SU-DHL-6 (cell line): ENCODE measurements around the gene MRPL1.

ENCODE experiments used
- H2AFZ ChIP-seq: fragments of 200-600 bp; sonication (generic); 2 replicates; pipeline ENCODE4 v1.6.1; 2014; ENCODE audit warnings: low read depth, mild to moderate bottlenecking, moderate library complexity, mixed read lengths, antibody characterized with exemption, low read length; ENCODE audit not compliant: severe bottlenecking
- H3F3A ChIP-seq: fragments of 200-600 bp; shearing (Covaris generic); 2 replicates; pipeline ENCODE4 v1.6.0; 2016; ENCODE audit warnings: antibody characterized with exemption, mild to moderate bottlenecking; ENCODE audit not compliant: insufficient read depth
- H3K27ac ChIP-seq: fragments of 200-600 bp; sonication (generic); 2 replicates; pipeline ENCODE4 v1.5.1; 2016; ENCODE audit warnings: low read depth, mild to moderate bottlenecking, low read length, moderate library complexity, mixed read lengths
- H3K27me3 ChIP-seq: fragments of 200-600 bp; sonication (generic), shearing (Covaris generic); 2 replicates; pipeline ENCODE4 v1.6.0; 2014; ENCODE audit warnings: mild to moderate bottlenecking, low read length
- H3K36me3 ChIP-seq: fragments of 200-600 bp; sonication (generic); 2 replicates; pipeline ENCODE4 v1.6.1; 2014; ENCODE audit warnings: mild to moderate bottlenecking, low read length, mixed read lengths
- H3K4me2 ChIP-seq: fragments of 300-600, 200-600 bp; shearing (Covaris generic), sonication (generic); 2 replicates; pipeline ENCODE4 v1.6.0; 2014; ENCODE audit warnings: low read length, low read depth, mild to moderate bottlenecking; ENCODE audit not compliant: poor library complexity, severe bottlenecking
- H3K4me3 ChIP-seq: fragments of 200-600 bp; sonication (generic); 2 replicates; pipeline ENCODE4 v1.5.1; 2014; ENCODE audit warnings: antibody characterized with exemption, low read length, mild to moderate bottlenecking, mixed read lengths; ENCODE audit not compliant: insufficient read depth, poor library complexity, severe bottlenecking
- H3K79me2 ChIP-seq: fragments of 200-600 bp; sonication (generic); 2 replicates; pipeline ENCODE4 v1.6.1; 2014; ENCODE audit warnings: mild to moderate bottlenecking, low read length, moderate library complexity; ENCODE audit not compliant: insufficient read depth
- H3K9ac ChIP-seq: fragments of 200-600 bp; sonication (generic); 2 replicates; pipeline ENCODE4 v1.7.0; 2014; ENCODE audit warnings: mild to moderate bottlenecking, low read length
- H3K9me2 ChIP-seq: fragments of 200-600 bp; sonication (generic); replicated peaks from 2 replicates; pipeline ENCODE4 v1.6.1; 2014; ENCODE audit warnings: low read length; ENCODE audit not compliant: insufficient read depth
- H3K9me3 ChIP-seq: fragments of 200-600 bp; sonication (generic); 2 replicates; pipeline ENCODE4 v1.6.1; 2014; ENCODE audit warnings: low read length, mixed read lengths; ENCODE audit not compliant: insufficient read depth
- H4K20me1 ChIP-seq: fragments of 200-600 bp; sonication (generic); 2 replicates; pipeline ENCODE4 v1.6.1; 2014; ENCODE audit warnings: low read depth, mild to moderate bottlenecking, antibody characterized with exemption, low read length, moderate library complexity, mixed read lengths
- CTCF ChIP-seq: fragments of 200-600 bp; sonication (generic); IDR thresholded peaks from one replicate; pipeline ENCODE4 v1.5.1; 2017; ENCODE audit warnings: antibody characterized with exemption, mild to moderate bottlenecking, low read length, moderate library complexity; ENCODE audit not compliant: insufficient read depth, poor library complexity, severe bottlenecking
- EZH2phosphoT487 ChIP-seq: fragments of 200-600 bp; sonication (generic), shearing (Covaris generic); conservative IDR thresholded peaks from 2 replicates; pipeline ENCODE4 v1.6.1; 2018; ENCODE audit warnings: mild to moderate bottlenecking, antibody characterized with exemption, low read length, moderate library complexity, mixed read lengths

Gene MRPL1

GRCh38 chr4:77910676-77911075 is 48.0 kb downstream of the MRPL1 start:
- H3F3A ChIP-seq, result no peaks in the 10 kb centered on the region
- H3K4me2 ChIP-seq, result no peak overlapping the region
- H4K20me1 ChIP-seq, result no peaks in the 10 kb centered on the region
- H3K36me3 ChIP-seq, result no peaks in the 10 kb centered on the region; the same call in 1 of the 2 replicates
- TF ChIP-seq EZH2phosphoT487 (no peak), CTCF (no peak)
- no peak overlapping the region for H3K4me3 ChIP-seq
- no peaks in the 10 kb centered on the region for H3K79me2 ChIP-seq
- no peak overlapping the region for H2AFZ ChIP-seq
- H3K27ac ChIP-seq, result no peak overlapping the region
- H3K27me3 ChIP-seq, result no peaks in the 10 kb centered on the region
- no peak overlapping the region for H3K9ac ChIP-seq
- H3K9me3 ChIP-seq, result no peaks in the 10 kb centered on the region
- H3K9me2 ChIP-seq, result no peaks in the 10 kb centered on the region

- Histone ChIP-seq H3K9me3 (no peaks in the 10 kb centered on the region), H3K27me3 (no peaks in the 10 kb centered on the region), H3F3A (no peaks in the 10 kb centered on the region), H4K20me1 (no peaks in the 10 kb centered on the region), H3K79me2 (no peaks in the 10 kb centered on the region), H3K4me2 (no peak overlapping the region), H3K36me3 (no peaks in the 10 kb centered on the region; the same call in 1 of the 2 replicates), H3K9me2 (no peaks in the 10 kb centered on the region), H3K4me3 (no peak overlapping the region), H3K27ac (no peak overlapping the region), H2AFZ (no peak overlapping the region), H3K9ac (no peak overlapping the region)
- TF ChIP-seq CTCF, result no peak
- TF ChIP-seq EZH2phosphoT487, result no peak
These were observed 48.5 kb downstream of the MRPL1 start for GRCh38 chr4:77911091-77911490.

GRCh38 chr4:77911842-77912450 is 49.3 kb downstream of the MRPL1 start:
- Histone ChIP-seq H3K9me3 (no peaks in the 10 kb centered on the region), H3K79me2 (no peaks in the 10 kb centered on the region), H3K27me3 (no peaks in the 10 kb centered on the region), H3K4me3 (no peak overlapping the region), H3K4me2 (no peak overlapping the region), H2AFZ (no peak overlapping the region), H3K27ac (no peak overlapping the region), H3K36me3 (no peaks in the 10 kb centered on the region; the same call in 1 of the 2 replicates), H3K9me2 (no peaks in the 10 kb centered on the region), H4K20me1 (no peaks in the 10 kb centered on the region), H3K9ac (no peak overlapping the region), H3F3A (no peaks in the 10 kb centered on the region)
- TF ChIP-seq CTCF, result no peak
- no peak for TF ChIP-seq EZH2phosphoT487

GRCh38 chr4:77913348-77913747 is 50.7 kb downstream of the MRPL1 start:
- Histone ChIP-seq H3K4me2 (no peak overlapping the region), H3K27me3 (no peaks in the 10 kb centered on the region), H2AFZ (no peak overlapping the region), H3K4me3 (no peak overlapping the region), H3K36me3 (no peaks in the 10 kb centered on the region; the same call in 1 of the 2 replicates), H3K9me3 (no peaks in the 10 kb centered on the region), H3F3A (no peaks in the 10 kb centered on the region), H4K20me1 (no peaks in the 10 kb centered on the region), H3K27ac (no peak overlapping the region), H3K9ac (no peak overlapping the region), H3K9me2 (no peaks in the 10 kb centered on the region), H3K79me2 (no peaks in the 10 kb centered on the region)
- TF ChIP-seq EZH2phosphoT487, result no peak
- TF ChIP-seq CTCF, result no peak
